Measurements from ENCODE around the gene APBA2. TPM values are rescaled to one million over a fixed set of nuclear protein-coding genes. Genes with fewer than 3 reads are reported as not detected.

The APBA2 gene
- total RNA-seq, 4 donors from 2014 or later, result 3.3 to 5.4 (median 4.5) TPM

- Histone ChIP-seq H3K4me3 (no peak overlapping the region), H3K4me1 (no peaks in the 10 kb centered on the region), H3K27ac (no peak overlapping the region), H3K27me3 (no peaks in the 10 kb centered on the region), H3K36me3 (no peaks in the 10 kb centered on the region), H3K9me3 (no peaks in the 10 kb centered on the region)
- no peak for TF ChIP-seq EP300 (IDR thresholded peaks at IDR 0.05)
- TF ChIP-seq CTCF (IDR thresholded peaks at IDR 0.05), result no peak
- no peak for TF ChIP-seq POLR2A (IDR thresholded peaks at IDR 0.05)
- no peak for DNase-seq (ENCODE audit: low spot score in 2 of 2)
- 83 to 88% methylated on average over 14 of the region's 14 CpGs for WGBS, 2 donors
Measured at GRCh38 chr15:28901987-28902745, 16.4 kb downstream of the APBA2 start.

- no peaks in the 10 kb centered on the region for H3K4me1 ChIP-seq
- 95 to 100% methylated on average over 5 of the region's 5 CpGs for WGBS, 2 donors
- no peak for DNase-seq (ENCODE audit: low spot score in 2 of 2)
- H3K9me3 ChIP-seq, result no peaks in the 10 kb centered on the region
- no peaks in the 10 kb centered on the region for H3K36me3 ChIP-seq
- H3K27ac ChIP-seq, result no peak overlapping the region
- no peaks in the 10 kb centered on the region for H3K27me3 ChIP-seq
- TF ChIP-seq CTCF (IDR thresholded peaks at IDR 0.05) (no peak), EP300 (IDR thresholded peaks at IDR 0.05) (no peak), POLR2A (IDR thresholded peaks at IDR 0.05) (no peak)
- no peak overlapping the region for H3K4me3 ChIP-seq
Measured at GRCh38 chr15:28902856-28903255, 17.1 kb downstream of the APBA2 start.

GRCh38 chr15:28903555-28903954, 17.8 kb downstream of the APBA2 start:
- 81 to 84% methylated on average over 7 to 8 of the region's 8 CpGs for WGBS, 2 donors
- Histone ChIP-seq H3K4me3 (no peak overlapping the region), H3K36me3 (no peaks in the 10 kb centered on the region), H3K9me3 (no peaks in the 10 kb centered on the region), H3K27ac (no peak overlapping the region), H3K27me3 (no peaks in the 10 kb centered on the region), H3K4me1 (no peaks in the 10 kb centered on the region)
- DNase-seq (ENCODE audit: low spot score in 2 of 2), result no peak
- TF ChIP-seq EP300 (IDR thresholded peaks at IDR 0.05) (no peak), POLR2A (IDR thresholded peaks at IDR 0.05) (no peak), CTCF (IDR thresholded peaks at IDR 0.05) (no peak)

GRCh38 chr15:28904003-28904402, 18.2 kb downstream of the APBA2 start:
- 50 to 54% methylated on average over 9 of the region's 9 CpGs for WGBS, 2 donors
- H3K36me3 ChIP-seq, result no peaks in the 10 kb centered on the region
- no peak overlapping the region for H3K27ac ChIP-seq
- DNase-seq (ENCODE audit: low spot score in 2 of 2), result no peak
- H3K9me3 ChIP-seq, result no peaks in the 10 kb centered on the region
- no peaks in the 10 kb centered on the region for H3K27me3 ChIP-seq
- no peak overlapping the region for H3K4me3 ChIP-seq
- TF ChIP-seq EP300 (IDR thresholded peaks at IDR 0.05) (no peak), POLR2A (IDR thresholded peaks at IDR 0.05) (no peak), CTCF (IDR thresholded peaks at IDR 0.05) (no peak)
- no peaks in the 10 kb centered on the region for H3K4me1 ChIP-seq

GRCh38 chr15:28904541-28905315, 19.0 kb downstream of the APBA2 start:
- Histone ChIP-seq H3K9me3 (no peaks in the 10 kb centered on the region), H3K4me1 (no peaks in the 10 kb centered on the region), H3K36me3 (no peaks in the 10 kb centered on the region), H3K4me3 (no peak overlapping the region), H3K27ac (no peak overlapping the region), H3K27me3 (no peaks in the 10 kb centered on the region)
- no peak for DNase-seq (ENCODE audit: low spot score in 2 of 2)
- 50 to 62% methylated on average over 11 of the region's 11 CpGs for WGBS, 2 donors
- TF ChIP-seq EP300 (IDR thresholded peaks at IDR 0.05) (no peak), CTCF (IDR thresholded peaks at IDR 0.05) (no peak), POLR2A (IDR thresholded peaks at IDR 0.05) (no peak)

Data from tibial nerve (tissue), 4 donors.